ENCODE results near the gene COL24A1.

The COL24A1 gene

GRCh38 chr1:86200901-86201300 lies 44.3 kb upstream of the COL24A1 start:
- no peak for DNase-seq (ENCODE audit: low spot score)
- 0 out of 3 replicates have a peak, but pooled peaks have one; percentile 33 for ATAC-seq (ENCODE audit: low read depth)
- H3K27me3 ChIP-seq (ENCODE audit: insufficient read depth, poor library complexity, severe bottlenecking), result no peaks in the 10 kb centered on the region
- TF ChIP-seq CTCF (IDR thresholded peaks at IDR 0.05; ENCODE audit: poor library complexity, severe bottlenecking), result no peak
- no peaks in the 10 kb centered on the region for H3K36me3 ChIP-seq (ENCODE audit: low read depth)
- H3K27ac ChIP-seq (ENCODE audit: poor library complexity, severe bottlenecking), result no peak overlapping the region
- no peak overlapping the region for H3K4me3 ChIP-seq (ENCODE audit: severe bottlenecking)
- H3K9me3 ChIP-seq (ENCODE audit: severe bottlenecking), result no peaks in the 10 kb centered on the region
- H3K4me1 ChIP-seq (ENCODE audit: insufficient read depth, poor library complexity, severe bottlenecking), result peaks cover 3% of the 10 kb centered on the region

GRCh38 chr1:86197206-86197855 lies 40.8 kb upstream of the COL24A1 start:
- Histone ChIP-seq H3K36me3 (ENCODE audit: low read depth) (no peaks in the 10 kb centered on the region), H3K4me3 (ENCODE audit: severe bottlenecking) (no peak overlapping the region), H3K27me3 (ENCODE audit: insufficient read depth, poor library complexity, severe bottlenecking) (no peaks in the 10 kb centered on the region), H3K4me1 (ENCODE audit: insufficient read depth, poor library complexity, severe bottlenecking) (no peaks in the 10 kb centered on the region), H3K27ac (ENCODE audit: poor library complexity, severe bottlenecking) (no peak overlapping the region), H3K9me3 (ENCODE audit: severe bottlenecking) (no peaks in the 10 kb centered on the region)
- DNase-seq (ENCODE audit: low spot score) (no peak), ATAC-seq (ENCODE audit: low read depth) (no peak)
- no peak for TF ChIP-seq CTCF (IDR thresholded peaks at IDR 0.05; ENCODE audit: poor library complexity, severe bottlenecking)

- Histone ChIP-seq H3K4me3 (ENCODE audit: severe bottlenecking) (no peak overlapping the region), H3K4me1 (ENCODE audit: insufficient read depth, poor library complexity, severe bottlenecking) (no peaks in the 10 kb centered on the region), H3K9me3 (ENCODE audit: severe bottlenecking) (no peaks in the 10 kb centered on the region), H3K36me3 (ENCODE audit: low read depth) (no peaks in the 10 kb centered on the region), H3K27me3 (ENCODE audit: insufficient read depth, poor library complexity, severe bottlenecking) (no peaks in the 10 kb centered on the region), H3K27ac (ENCODE audit: poor library complexity, severe bottlenecking) (no peak overlapping the region)
- no peak for TF ChIP-seq CTCF (IDR thresholded peaks at IDR 0.05; ENCODE audit: poor library complexity, severe bottlenecking)
- DNase-seq (ENCODE audit: low spot score), result no peak
- ATAC-seq (ENCODE audit: low read depth), result no peak
Measured at GRCh38 chr1:86195281-86195680, 38.7 kb upstream of the COL24A1 start.

GRCh38 chr1:86194491-86195034 lies 38.0 kb upstream of the COL24A1 start:
- no peak for ATAC-seq (ENCODE audit: low read depth)
- no peak for TF ChIP-seq CTCF (IDR thresholded peaks at IDR 0.05; ENCODE audit: poor library complexity, severe bottlenecking)

GRCh38 chr1:86192417-86192816 lies 35.8 kb upstream of the COL24A1 start:
- H3K27ac ChIP-seq (ENCODE audit: poor library complexity, severe bottlenecking), result no peak overlapping the region
- H3K4me3 ChIP-seq (ENCODE audit: severe bottlenecking), result no peak overlapping the region
- H3K36me3 ChIP-seq (ENCODE audit: low read depth), result no peaks in the 10 kb centered on the region
- ATAC-seq (ENCODE audit: low read depth) (no peak), DNase-seq (ENCODE audit: low spot score) (no peak)
- H3K27me3 ChIP-seq (ENCODE audit: insufficient read depth, poor library complexity, severe bottlenecking), result no peaks in the 10 kb centered on the region
- no peaks in the 10 kb centered on the region for H3K4me1 ChIP-seq (ENCODE audit: insufficient read depth, poor library complexity, severe bottlenecking)
- H3K9me3 ChIP-seq (ENCODE audit: severe bottlenecking), result no peaks in the 10 kb centered on the region
- no peak for TF ChIP-seq CTCF (IDR thresholded peaks at IDR 0.05; ENCODE audit: poor library complexity, severe bottlenecking)

More at GRCh38 chr1:86194491-86195034, 38.0 kb upstream of the COL24A1 start:
- Histone ChIP-seq H3K27ac (ENCODE audit: poor library complexity, severe bottlenecking) (no peak overlapping the region), H3K27me3 (ENCODE audit: insufficient read depth, poor library complexity, severe bottlenecking) (no peaks in the 10 kb centered on the region), H3K4me3 (ENCODE audit: severe bottlenecking) (no peak overlapping the region), H3K9me3 (ENCODE audit: severe bottlenecking) (no peaks in the 10 kb centered on the region), H3K36me3 (ENCODE audit: low read depth) (no peaks in the 10 kb centered on the region), H3K4me1 (ENCODE audit: insufficient read depth, poor library complexity, severe bottlenecking) (no peaks in the 10 kb centered on the region)
- no peak for DNase-seq (ENCODE audit: low spot score)
